ENCODE measurements around the gene CTSK. TPM values are rescaled to one million over a fixed set of nuclear protein-coding genes. Genes with fewer than 3 reads are reported as not detected.
"Not testable (repeated sequence)": the region's sequence is repeated elsewhere in the genome, so short reads cannot be mapped to it uniquely, and the experiment has no call there.

The CTSK gene
- total RNA-seq = 1 to 10 TPM; 8.3 to 9.7 TPM

GRCh38 chr1:150808121-150808520 is at the start of gene CTSK:
Gene CTSK (minus strand): TSS chr1:150808260. CDS start chr1:150806805, 1,455 bp downstream.
- Mint-ChIP-seq H3K9me3 (no peaks in the 10 kb centered on the region), H3K27me3 (ENCODE audit: low read depth) (no peaks in the 10 kb centered on the region), H3K36me3 (ENCODE audit: insufficient read depth in 2 of 2) (no peaks in the 10 kb centered on the region), H3K27ac (peak within 1 kb of the TSS; percentile 21), H3K4me3 (peak within 1 kb of the TSS; percentile 29 to 37), H3K4me1 (ENCODE audit: low read depth) (peaks cover 21% of the 10 kb centered on the region)
- ATAC-seq (replicated peaks in 1 of 2) (no peak), DNase-seq (no peak)

GRCh38 chr1:150852734-150853133 is 44.7 kb upstream of the CTSK start:
- ATAC-seq (replicated peaks in 1 of 2); H3K27me3 Mint-ChIP-seq (ENCODE audit: low read depth): not testable (repeated sequence)

GRCh38 chr1:150850801-150851362 is 42.8 kb upstream of the CTSK start:
- peaks cover 7 to 22% of the 10 kb centered on the region in 2 donors for H3K36me3 Mint-ChIP-seq (ENCODE audit: insufficient read depth in 2 of 2)
- not testable (repeated sequence) for DNase-seq; ATAC-seq (replicated peaks in 1 of 2); H3K4me3 Mint-ChIP-seq; H3K9me3 Mint-ChIP-seq; H3K27me3 Mint-ChIP-seq (ENCODE audit: low read depth); H3K27ac Mint-ChIP-seq
- peaks cover 19% of the 10 kb centered on the region for H3K4me1 Mint-ChIP-seq (ENCODE audit: low read depth)

More at GRCh38 chr1:150852734-150853133, 44.7 kb upstream of the CTSK start:
- peak overlapping the region; percentile 60 for H3K27ac Mint-ChIP-seq
- DNase-seq; H3K4me3 Mint-ChIP-seq; H3K4me1 Mint-ChIP-seq (ENCODE audit: low read depth); H3K9me3 Mint-ChIP-seq: not testable (repeated sequence)
- peaks cover 7 to 20% of the 10 kb centered on the region in 2 donors for H3K36me3 Mint-ChIP-seq (ENCODE audit: insufficient read depth in 2 of 2)

- peaks cover 4 to 6% of the 10 kb centered on the region in 2 donors for H3K36me3 Mint-ChIP-seq (ENCODE audit: insufficient read depth in 2 of 2)
- ATAC-seq (replicated peaks in 1 of 2) = peak; percentile 75 to 84
- H3K4me1 Mint-ChIP-seq (ENCODE audit: low read depth) = peaks cover 37% of the 10 kb centered on the region
- no peak for DNase-seq
- peak overlapping the region; percentile 55 for H3K27ac Mint-ChIP-seq
- no peaks in the 10 kb centered on the region for H3K9me3 Mint-ChIP-seq
- H3K4me3 Mint-ChIP-seq = peak overlapping the region in 1 of 2 donors; percentile 1
- H3K27me3 Mint-ChIP-seq (ENCODE audit: low read depth) = no peaks in the 10 kb centered on the region
Measured at GRCh38 chr1:150846473-150847146, 38.5 kb upstream of the CTSK start.

- no peak for DNase-seq
- Mint-ChIP-seq H3K36me3 (ENCODE audit: insufficient read depth in 2 of 2) (peaks cover 4 to 23% of the 10 kb centered on the region in 2 donors), H3K9me3 (no peaks in the 10 kb centered on the region), H3K4me1 (ENCODE audit: low read depth) (peaks cover 43% of the 10 kb centered on the region), H3K4me3 (no peak overlapping the region), H3K27me3 (ENCODE audit: low read depth) (no peaks in the 10 kb centered on the region), H3K27ac (no peak overlapping the region)
- no peak for ATAC-seq (replicated peaks in 1 of 2)
Measured at GRCh38 chr1:150843474-150843873, 35.4 kb upstream of the CTSK start.

- Mint-ChIP-seq H3K27ac (no peak overlapping the region), H3K36me3 (ENCODE audit: insufficient read depth in 2 of 2) (peaks cover 4 to 23% of the 10 kb centered on the region in 2 donors), H3K4me1 (ENCODE audit: low read depth) (peaks cover 43% of the 10 kb centered on the region), H3K4me3 (no peak overlapping the region), H3K9me3 (no peaks in the 10 kb centered on the region), H3K27me3 (ENCODE audit: low read depth) (no peaks in the 10 kb centered on the region)
- DNase-seq (no peak), ATAC-seq (replicated peaks in 1 of 2) (no peak)
Measured at GRCh38 chr1:150842964-150843363, 34.9 kb upstream of the CTSK start.

- Mint-ChIP-seq H3K4me3 (peak overlapping the region in 1 of 2 donors; percentile 70), H3K27me3 (ENCODE audit: low read depth) (no peaks in the 10 kb centered on the region), H3K4me1 (ENCODE audit: low read depth) (peaks cover 37% of the 10 kb centered on the region), H3K27ac (peak overlapping the region; percentile 45), H3K9me3 (no peaks in the 10 kb centered on the region), H3K36me3 (ENCODE audit: insufficient read depth in 2 of 2) (peaks cover 5 to 21% of the 10 kb centered on the region in 2 donors)
- no peak for ATAC-seq (replicated peaks in 1 of 2)
- DNase-seq = no peak
Measured at GRCh38 chr1:150842343-150842742, 34.3 kb upstream of the CTSK start.

- ATAC-seq (replicated peaks in 1 of 2) (peak; percentile 88 to 93), DNase-seq (peak; percentile 6 to 8)
- Mint-ChIP-seq H3K9me3 (no peaks in the 10 kb centered on the region), H3K27ac (peak overlapping the region; percentile 45), H3K4me3 (peak overlapping the region; percentile 16 to 70), H3K4me1 (ENCODE audit: low read depth) (peaks cover 31% of the 10 kb centered on the region), H3K36me3 (ENCODE audit: insufficient read depth in 2 of 2) (peaks cover 9 to 24% of the 10 kb centered on the region in 2 donors), H3K27me3 (ENCODE audit: low read depth) (no peaks in the 10 kb centered on the region)
Measured at GRCh38 chr1:150841626-150842025, 33.6 kb upstream of the CTSK start.

- not testable (repeated sequence) for H3K27me3 Mint-ChIP-seq (ENCODE audit: low read depth); H3K27ac Mint-ChIP-seq; DNase-seq; ATAC-seq (replicated peaks in 1 of 2); H3K4me3 Mint-ChIP-seq; H3K9me3 Mint-ChIP-seq
- Mint-ChIP-seq H3K36me3 (ENCODE audit: insufficient read depth in 2 of 2) (peaks cover 9 to 21% of the 10 kb centered on the region in 2 donors), H3K4me1 (ENCODE audit: low read depth) (peaks cover 23% of the 10 kb centered on the region)
Measured at GRCh38 chr1:150840850-150841249, 32.8 kb upstream of the CTSK start.

GRCh38 chr1:150836129-150836773 is 28.2 kb upstream of the CTSK start:
- H3K36me3 Mint-ChIP-seq (ENCODE audit: insufficient read depth in 2 of 2) = peaks cover 11 to 32% of the 10 kb centered on the region in 2 donors

GRCh38 chr1:150833961-150834360 is 25.9 kb upstream of the CTSK start:
- not testable (repeated sequence) for H3K27ac Mint-ChIP-seq; H3K4me3 Mint-ChIP-seq; H3K4me1 Mint-ChIP-seq (ENCODE audit: low read depth); DNase-seq; ATAC-seq (replicated peaks in 1 of 2); H3K9me3 Mint-ChIP-seq; H3K27me3 Mint-ChIP-seq (ENCODE audit: low read depth)
- peaks cover 14 to 23% of the 10 kb centered on the region in 2 donors for H3K36me3 Mint-ChIP-seq (ENCODE audit: insufficient read depth in 2 of 2)

More at GRCh38 chr1:150836129-150836773, 28.2 kb upstream of the CTSK start:
- H3K4me3 Mint-ChIP-seq = no peak overlapping the region
- DNase-seq (no peak), ATAC-seq (replicated peaks in 1 of 2) (no peak)
- H3K27me3 Mint-ChIP-seq (ENCODE audit: low read depth) = no peaks in the 10 kb centered on the region
- H3K4me1 Mint-ChIP-seq (ENCODE audit: low read depth) = peaks cover 3% of the 10 kb centered on the region
- no peaks in the 10 kb centered on the region for H3K9me3 Mint-ChIP-seq
- no peak overlapping the region for H3K27ac Mint-ChIP-seq

GRCh38 chr1:150832597-150832996 is 24.5 kb upstream of the CTSK start:
- H3K9me3 Mint-ChIP-seq = no peaks in the 10 kb centered on the region
- no peaks in the 10 kb centered on the region for H3K4me1 Mint-ChIP-seq (ENCODE audit: low read depth)
- no peak overlapping the region for H3K27ac Mint-ChIP-seq
- no peaks in the 10 kb centered on the region for H3K27me3 Mint-ChIP-seq (ENCODE audit: low read depth)
- no peak overlapping the region for H3K4me3 Mint-ChIP-seq
- H3K36me3 Mint-ChIP-seq (ENCODE audit: insufficient read depth in 2 of 2) = peaks cover 14 to 24% of the 10 kb centered on the region in 2 donors
- ATAC-seq (replicated peaks in 1 of 2) (no peak), DNase-seq (no peak)

- Mint-ChIP-seq H3K36me3 (ENCODE audit: insufficient read depth in 2 of 2) (peaks cover 10 to 18% of the 10 kb centered on the region in 2 donors), H3K9me3 (no peaks in the 10 kb centered on the region), H3K4me1 (ENCODE audit: low read depth) (no peaks in the 10 kb centered on the region), H3K4me3 (no peak overlapping the region), H3K27ac (no peak overlapping the region), H3K27me3 (ENCODE audit: low read depth) (no peaks in the 10 kb centered on the region)
- DNase-seq = no peak
- ATAC-seq (replicated peaks in 1 of 2) = no peak
Measured at GRCh38 chr1:150829751-150830150, 21.7 kb upstream of the CTSK start.
